SU-DHL-6 (cell line): Measurements from ENCODE around the gene CENPO.

ENCODE experiments used
- H2AFZ ChIP-seq: fragments of 200-600 bp; sonication (generic); 2 replicates; pipeline ENCODE4 v1.6.1; 2014; ENCODE audit warnings: low read depth, mild to moderate bottlenecking, moderate library complexity, mixed read lengths, antibody characterized with exemption, low read length; ENCODE audit not compliant: severe bottlenecking
- H3F3A ChIP-seq: fragments of 200-600 bp; shearing (Covaris generic); 2 replicates; pipeline ENCODE4 v1.6.0; 2016; ENCODE audit warnings: antibody characterized with exemption, mild to moderate bottlenecking; ENCODE audit not compliant: insufficient read depth
- H3K27ac ChIP-seq: fragments of 200-600 bp; sonication (generic); 2 replicates; pipeline ENCODE4 v1.5.1; 2016; ENCODE audit warnings: low read depth, mild to moderate bottlenecking, low read length, moderate library complexity, mixed read lengths
- H3K27me3 ChIP-seq: fragments of 200-600 bp; sonication (generic), shearing (Covaris generic); 2 replicates; pipeline ENCODE4 v1.6.0; 2014; ENCODE audit warnings: mild to moderate bottlenecking, low read length
- H3K36me3 ChIP-seq: fragments of 200-600 bp; sonication (generic); 2 replicates; pipeline ENCODE4 v1.6.1; 2014; ENCODE audit warnings: mild to moderate bottlenecking, low read length, mixed read lengths
- H3K4me2 ChIP-seq: fragments of 300-600, 200-600 bp; shearing (Covaris generic), sonication (generic); 2 replicates; pipeline ENCODE4 v1.6.0; 2014; ENCODE audit warnings: low read length, low read depth, mild to moderate bottlenecking; ENCODE audit not compliant: poor library complexity, severe bottlenecking
- H3K4me3 ChIP-seq: fragments of 200-600 bp; sonication (generic); 2 replicates; pipeline ENCODE4 v1.5.1; 2014; ENCODE audit warnings: antibody characterized with exemption, low read length, mild to moderate bottlenecking, mixed read lengths; ENCODE audit not compliant: insufficient read depth, poor library complexity, severe bottlenecking
- H3K79me2 ChIP-seq: fragments of 200-600 bp; sonication (generic); 2 replicates; pipeline ENCODE4 v1.6.1; 2014; ENCODE audit warnings: mild to moderate bottlenecking, low read length, moderate library complexity; ENCODE audit not compliant: insufficient read depth
- H3K9ac ChIP-seq: fragments of 200-600 bp; sonication (generic); 2 replicates; pipeline ENCODE4 v1.7.0; 2014; ENCODE audit warnings: mild to moderate bottlenecking, low read length
- H3K9me2 ChIP-seq: fragments of 200-600 bp; sonication (generic); replicated peaks from 2 replicates; pipeline ENCODE4 v1.6.1; 2014; ENCODE audit warnings: low read length; ENCODE audit not compliant: insufficient read depth
- H3K9me3 ChIP-seq: fragments of 200-600 bp; sonication (generic); 2 replicates; pipeline ENCODE4 v1.6.1; 2014; ENCODE audit warnings: low read length, mixed read lengths; ENCODE audit not compliant: insufficient read depth
- H4K20me1 ChIP-seq: fragments of 200-600 bp; sonication (generic); 2 replicates; pipeline ENCODE4 v1.6.1; 2014; ENCODE audit warnings: low read depth, mild to moderate bottlenecking, antibody characterized with exemption, low read length, moderate library complexity, mixed read lengths
- EZH2phosphoT487 ChIP-seq: fragments of 200-600 bp; sonication (generic), shearing (Covaris generic); conservative IDR thresholded peaks from 2 replicates; pipeline ENCODE4 v1.6.1; 2018; ENCODE audit warnings: mild to moderate bottlenecking, antibody characterized with exemption, low read length, moderate library complexity, mixed read lengths
- TF ChIP-seq, protein P1 (sequence below): fragments of 200-600 bp; sonication (generic); IDR thresholded peaks from one replicate; pipeline ENCODE4 v1.5.1; 2017; ENCODE audit warnings: antibody characterized with exemption, mild to moderate bottlenecking, low read length, moderate library complexity; ENCODE audit not compliant: insufficient read depth, poor library complexity, severe bottlenecking

The CENPO gene

DNA sequence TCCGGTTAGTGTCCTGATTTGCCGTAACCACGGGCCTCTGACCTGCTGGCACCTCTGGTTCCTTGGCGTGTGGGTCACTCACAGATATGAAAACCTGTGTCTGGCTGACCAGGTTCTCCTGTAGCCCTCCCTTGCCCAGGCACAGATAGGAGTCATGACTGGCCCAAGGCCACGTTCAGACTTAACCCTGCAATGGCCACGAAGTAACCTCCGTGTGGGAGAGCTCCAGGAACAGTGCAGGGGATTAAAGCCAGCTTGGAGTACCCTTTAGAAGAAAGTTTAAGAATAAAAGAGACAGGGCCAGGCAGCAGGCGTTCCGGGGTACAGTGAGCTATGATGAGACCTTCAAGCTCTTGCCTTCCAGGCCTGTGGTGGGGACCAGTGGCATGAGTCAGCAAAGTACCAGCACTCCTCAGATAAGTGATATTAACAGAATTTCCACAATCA, 25.5 kb downstream of the CENPO start:
- H3K79me2 ChIP-seq = peaks cover 10% of the 10 kb centered on the region
- H4K20me1 ChIP-seq = no peaks in the 10 kb centered on the region; the same call in 1 of the 2 replicates
- H3K27ac ChIP-seq = no peak overlapping the region
- H3K36me3 ChIP-seq = peaks cover 21% of the 10 kb centered on the region; the same call in 1 of the 2 replicates
- no peak overlapping the region for H3K4me2 ChIP-seq
- H3F3A ChIP-seq = peaks cover 17% of the 10 kb centered on the region
- H2AFZ ChIP-seq = no peak overlapping the region
- no peaks in the 10 kb centered on the region for H3K9me3 ChIP-seq
- TF ChIP-seq, protein P1, sequence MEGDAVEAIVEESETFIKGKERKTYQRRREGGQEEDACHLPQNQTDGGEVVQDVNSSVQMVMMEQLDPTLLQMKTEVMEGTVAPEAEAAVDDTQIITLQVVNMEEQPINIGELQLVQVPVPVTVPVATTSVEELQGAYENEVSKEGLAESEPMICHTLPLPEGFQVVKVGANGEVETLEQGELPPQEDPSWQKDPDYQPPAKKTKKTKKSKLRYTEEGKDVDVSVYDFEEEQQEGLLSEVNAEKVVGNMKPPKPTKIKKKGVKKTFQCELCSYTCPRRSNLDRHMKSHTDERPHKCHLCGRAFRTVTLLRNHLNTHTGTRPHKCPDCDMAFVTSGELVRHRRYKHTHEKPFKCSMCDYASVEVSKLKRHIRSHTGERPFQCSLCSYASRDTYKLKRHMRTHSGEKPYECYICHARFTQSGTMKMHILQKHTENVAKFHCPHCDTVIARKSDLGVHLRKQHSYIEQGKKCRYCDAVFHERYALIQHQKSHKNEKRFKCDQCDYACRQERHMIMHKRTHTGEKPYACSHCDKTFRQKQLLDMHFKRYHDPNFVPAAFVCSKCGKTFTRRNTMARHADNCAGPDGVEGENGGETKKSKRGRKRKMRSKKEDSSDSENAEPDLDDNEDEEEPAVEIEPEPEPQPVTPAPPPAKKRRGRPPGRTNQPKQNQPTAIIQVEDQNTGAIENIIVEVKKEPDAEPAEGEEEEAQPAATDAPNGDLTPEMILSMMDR = no peak
- no peak for TF ChIP-seq EZH2phosphoT487
- no peak overlapping the region for H3K4me3 ChIP-seq
- no peaks in the 10 kb centered on the region for H3K27me3 ChIP-seq
- no peaks in the 10 kb centered on the region for H3K9me2 ChIP-seq
- H3K9ac ChIP-seq = no peak overlapping the region

DNA sequence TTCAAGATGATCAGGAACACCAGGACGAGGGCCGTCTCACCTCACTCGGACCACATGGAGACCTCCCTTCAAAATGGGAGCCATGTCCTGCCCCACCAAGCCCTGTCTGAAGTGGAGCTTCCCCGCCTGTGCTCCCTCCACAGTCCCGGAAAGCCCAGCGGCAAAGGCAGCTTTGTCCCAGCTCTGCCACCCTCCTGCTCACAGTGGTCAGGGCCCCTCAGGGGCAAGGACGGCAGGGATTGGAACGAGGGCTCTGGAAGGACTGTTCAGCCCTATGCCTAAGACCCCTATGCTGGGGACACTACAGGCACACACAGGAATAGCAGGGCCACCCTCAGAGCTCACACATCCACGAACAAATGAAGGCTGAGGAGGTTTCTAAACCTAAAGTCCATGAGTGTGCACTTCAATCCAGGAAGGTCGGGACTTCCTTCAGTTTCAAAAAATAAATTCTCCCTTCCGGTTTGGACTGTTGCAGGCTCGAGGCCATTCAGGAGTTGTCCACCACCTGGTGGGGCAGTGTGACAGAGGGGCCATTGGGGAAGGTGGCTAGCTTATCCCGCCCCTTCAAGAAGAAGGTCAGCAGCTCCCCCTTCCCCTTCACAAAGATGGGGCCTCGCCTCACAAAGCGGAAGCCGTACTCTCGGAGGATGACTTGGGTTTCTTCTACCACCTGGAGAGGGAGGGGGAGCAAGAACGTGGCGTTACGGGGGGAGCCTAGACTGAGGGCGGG, 26.4 kb downstream of the CENPO start:
- Histone ChIP-seq H3K36me3 (peaks cover 19% of the 10 kb centered on the region; the same call in 1 of the 2 replicates), H3K79me2 (0 out of 2 replicates have a peak, but pooled peaks cover 2% of the 10 kb centered on the region), H3K9me2 (no peaks in the 10 kb centered on the region), H3F3A (peaks cover 17% of the 10 kb centered on the region), H3K9ac (no peak overlapping the region), H3K9me3 (no peaks in the 10 kb centered on the region), H2AFZ (no peak overlapping the region), H3K27me3 (no peaks in the 10 kb centered on the region), H3K4me2 (no peak overlapping the region), H4K20me1 (no peaks in the 10 kb centered on the region; the same call in 1 of the 2 replicates), H3K27ac (no peak overlapping the region), H3K4me3 (no peak overlapping the region)
- no peak for TF ChIP-seq EZH2phosphoT487
- TF ChIP-seq, protein P1 = no peak

DNA sequence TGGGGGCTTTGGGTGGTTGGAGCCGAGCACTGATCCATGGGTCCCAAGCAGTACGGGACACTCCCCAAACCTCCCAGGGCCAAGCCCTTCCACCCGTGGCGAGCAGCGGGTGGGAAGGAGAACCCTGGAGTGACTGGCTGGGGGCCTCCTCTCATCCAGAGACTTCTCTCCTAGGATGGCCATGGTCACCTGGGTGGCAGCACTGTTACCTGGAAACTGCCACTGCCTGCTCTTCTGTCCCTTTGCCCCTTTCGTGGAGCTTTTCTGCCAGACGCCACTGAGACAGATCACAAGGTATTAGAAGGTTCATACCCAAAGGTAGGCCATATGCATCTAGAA, 26.9 kb downstream of the CENPO start:
- H3K36me3 ChIP-seq = peaks cover 19% of the 10 kb centered on the region; the same call in 1 of the 2 replicates
- no peaks in the 10 kb centered on the region for H3K9me3 ChIP-seq
- no peaks in the 10 kb centered on the region; the same call in 1 of the 2 replicates for H4K20me1 ChIP-seq
- H3K27me3 ChIP-seq = no peaks in the 10 kb centered on the region
- H3K27ac ChIP-seq = no peak overlapping the region
- H2AFZ ChIP-seq = no peak overlapping the region
- H3K4me2 ChIP-seq = no peak overlapping the region
- no peaks in the 10 kb centered on the region for H3K9me2 ChIP-seq
- no peaks in the 10 kb centered on the region for H3K79me2 ChIP-seq
- H3F3A ChIP-seq = peaks cover 17% of the 10 kb centered on the region
- H3K4me3 ChIP-seq = no peak overlapping the region
- H3K9ac ChIP-seq = no peak overlapping the region
- TF ChIP-seq, protein P1 = no peak
- TF ChIP-seq EZH2phosphoT487 = no peak
